Middle frontal gyrus (tissue), 1 donor: ENCODE data around the gene TBC1D2B.

Experiments
- DNase-seq: peaks from one replicate; pipeline ENCODE4 v3.0.0-alpha.2; 2015; ENCODE audit warnings: low spot score; ENCODE audit errors: extremely low spot score

The TBC1D2B gene

GRCh38 chr15:78072080-78072892, 5.2 kb downstream of the TBC1D2B start:
- DNase-seq: no peak

GRCh38 chr15:78071383-78071782, 6.1 kb downstream of the TBC1D2B start:
- DNase-seq: no peak

- no peak for DNase-seq
Measured at GRCh38 chr15:78070049-78070700, 7.3 kb downstream of the TBC1D2B start.

GRCh38 chr15:78069462-78070029, 8.0 kb downstream of the TBC1D2B start:
- DNase-seq: no peak

- DNase-seq: no peak
Measured at GRCh38 chr15:78069052-78069414, 8.5 kb downstream of the TBC1D2B start.

- no peak for DNase-seq
Measured at GRCh38 chr15:78067328-78068228, 9.9 kb downstream of the TBC1D2B start.

GRCh38 chr15:78065973-78066946, 11.3 kb downstream of the TBC1D2B start:
- no peak for DNase-seq

GRCh38 chr15:78065284-78065872, 12.1 kb downstream of the TBC1D2B start:
- DNase-seq: no peak

- DNase-seq: no peak
Measured at GRCh38 chr15:78064544-78064943, 13.0 kb downstream of the TBC1D2B start.

GRCh38 chr15:78063970-78064385, 13.5 kb downstream of the TBC1D2B start:
- no peak for DNase-seq

- no peak for DNase-seq
Measured at GRCh38 chr15:78063217-78063616, 14.3 kb downstream of the TBC1D2B start.

- DNase-seq: no peak
Measured at GRCh38 chr15:78061963-78062427, 15.5 kb downstream of the TBC1D2B start.

- no peak for DNase-seq
Measured at GRCh38 chr15:78060232-78060631, 17.3 kb downstream of the TBC1D2B start.

- no peak for DNase-seq
Measured at GRCh38 chr15:78059110-78059839, 18.2 kb downstream of the TBC1D2B start.

- DNase-seq: no peak
Measured at GRCh38 chr15:78058401-78058935, 19.0 kb downstream of the TBC1D2B start.

- DNase-seq: no peak
Measured at GRCh38 chr15:78057803-78058202, 19.7 kb downstream of the TBC1D2B start.

- no peak for DNase-seq
Measured at GRCh38 chr15:78056714-78057269, 20.7 kb downstream of the TBC1D2B start.

- DNase-seq: no peak
Measured at GRCh38 chr15:78055919-78056713, 21.4 kb downstream of the TBC1D2B start.
